BJ (cell line): ENCODE data around the gene NPSR1. TPM values are rescaled to one million over a fixed set of nuclear protein-coding genes. Genes with fewer than 3 reads are reported as not detected.

ENCODE experiments used
- CTCF ChIA-PET: fragments of 350-600 bp; formaldehyde crosslinking; extraction: SDS; loops from one replicate; lab custom pipeline; 2021; ENCODE audit warnings: antibody characterized with exemption, inconsistent platforms; lab: Yijun Ruan, JAX
- POLR2A ChIA-PET: fragments of 300-600 bp; sonication (Branson Sonifier 250); formaldehyde crosslinking; extraction: SDS; loops from one replicate; lab custom pipeline; 2021; ENCODE audit warnings: antibody characterized with exemption; lab: Charles Lee
- DNase-seq: peaks from one replicate; pipeline ENCODE4 v3.0.0-alpha.2; 2011; ENCODE audit warnings: low read depth
- H3K27me3 ChIP-seq: 2 replicates; pipeline ENCODE4 v1.6.0; 2011; ENCODE audit warnings: low read length; ENCODE audit not compliant: control insufficient read depth, insufficient read depth
- H3K36me3 ChIP-seq: 2 replicates; pipeline ENCODE4 v1.5.1; 2011; ENCODE audit warnings: low read length; ENCODE audit not compliant: control insufficient read depth, insufficient read depth
- H3K4me3 ChIP-seq: 2 replicates; pipeline ENCODE4 v1.5.1; 2011; ENCODE audit warnings: low read depth, mild to moderate bottlenecking, control low read depth, low read length
- polyA plus RNA-seq: library from polyadenylated mRNA; depleted of rRNA; stranded (reverse); fragments of >200 nt; gene quantifications from 2 replicates; pipeline ENCODE4 v1.2.3, GENCODE V29; 2011
- small RNA-seq: library from RNA; depleted of rRNA; stranded (forward); fragments of <200 nt; gene quantifications from one replicate; pipeline ENCODE3, GENCODE V24; 2012; ENCODE audit warnings: low replicate concordance, low read depth; ENCODE audit not compliant: insufficient read length
- TF ChIP-seq, protein P1 (sequence below): IDR thresholded peaks from 2 replicates; pipeline ENCODE4 v1.5.1; 2011; ENCODE audit warnings: low read depth, mild to moderate bottlenecking, control low read depth, inconsistent platforms, low read length, moderate library complexity; ENCODE audit not compliant: insufficient read depth

The NPSR1 gene
- polyA plus RNA-seq, 1 experiment = not detected

DNA sequence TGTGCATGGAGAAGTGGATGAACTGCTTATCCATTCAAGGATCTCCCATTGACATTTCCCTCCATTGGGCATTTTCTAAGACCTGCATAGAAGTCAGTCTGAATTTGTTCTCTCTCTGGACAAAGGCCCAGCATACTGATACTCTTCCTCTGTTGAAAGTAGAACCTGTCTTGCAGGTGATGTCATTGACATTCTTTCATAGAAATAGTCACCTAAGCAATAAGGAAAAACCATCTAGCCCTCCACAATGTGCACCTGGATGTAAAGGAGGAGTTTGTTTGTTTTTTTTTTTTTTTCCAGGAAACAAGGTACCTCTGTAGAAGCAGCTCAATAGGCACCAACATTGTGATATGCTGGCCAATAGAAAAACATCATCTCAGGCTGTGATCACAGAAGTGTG, 228.8 kb downstream of the NPSR1 start:
- CTCF ChIA-PET = no interaction called here
- TF ChIP-seq, protein P1, sequence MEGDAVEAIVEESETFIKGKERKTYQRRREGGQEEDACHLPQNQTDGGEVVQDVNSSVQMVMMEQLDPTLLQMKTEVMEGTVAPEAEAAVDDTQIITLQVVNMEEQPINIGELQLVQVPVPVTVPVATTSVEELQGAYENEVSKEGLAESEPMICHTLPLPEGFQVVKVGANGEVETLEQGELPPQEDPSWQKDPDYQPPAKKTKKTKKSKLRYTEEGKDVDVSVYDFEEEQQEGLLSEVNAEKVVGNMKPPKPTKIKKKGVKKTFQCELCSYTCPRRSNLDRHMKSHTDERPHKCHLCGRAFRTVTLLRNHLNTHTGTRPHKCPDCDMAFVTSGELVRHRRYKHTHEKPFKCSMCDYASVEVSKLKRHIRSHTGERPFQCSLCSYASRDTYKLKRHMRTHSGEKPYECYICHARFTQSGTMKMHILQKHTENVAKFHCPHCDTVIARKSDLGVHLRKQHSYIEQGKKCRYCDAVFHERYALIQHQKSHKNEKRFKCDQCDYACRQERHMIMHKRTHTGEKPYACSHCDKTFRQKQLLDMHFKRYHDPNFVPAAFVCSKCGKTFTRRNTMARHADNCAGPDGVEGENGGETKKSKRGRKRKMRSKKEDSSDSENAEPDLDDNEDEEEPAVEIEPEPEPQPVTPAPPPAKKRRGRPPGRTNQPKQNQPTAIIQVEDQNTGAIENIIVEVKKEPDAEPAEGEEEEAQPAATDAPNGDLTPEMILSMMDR = no peak
- no peaks in the 10 kb centered on the region for H3K36me3 ChIP-seq
- POLR2A ChIA-PET = no interaction called here
- DNase-seq = no peak
- H3K4me3 ChIP-seq = no peak overlapping the region
- H3K27me3 ChIP-seq = no peaks in the 10 kb centered on the region

DNA sequence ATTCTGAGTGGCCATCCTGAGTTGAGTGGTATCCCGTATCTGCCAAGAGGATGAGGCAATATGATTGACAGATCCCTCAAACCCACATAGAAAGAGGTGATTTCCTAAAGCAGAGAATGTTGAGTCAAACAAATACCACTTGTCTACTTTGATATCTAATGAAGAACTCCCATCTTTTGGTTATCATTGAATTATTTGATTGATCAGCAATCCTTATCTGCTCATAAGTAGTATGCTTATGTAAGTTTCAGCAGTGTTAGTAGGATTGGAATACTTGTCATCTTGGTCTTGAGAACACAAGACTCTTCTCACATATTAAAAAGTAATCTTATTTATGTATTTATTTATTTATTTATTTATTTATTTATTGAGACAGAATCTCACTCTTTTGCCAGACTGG, 231.9 kb downstream of the NPSR1 start:
- ChIA-PET CTCF (no interaction called here), POLR2A (no interaction called here)
- TF ChIP-seq, protein P1 = no peak
- Histone ChIP-seq H3K4me3 (no peak overlapping the region), H3K27me3 (peaks cover 2% of the 10 kb centered on the region; the same call in 1 of the 2 replicates), H3K36me3 (no peaks in the 10 kb centered on the region)
- DNase-seq = no peak

DNA sequence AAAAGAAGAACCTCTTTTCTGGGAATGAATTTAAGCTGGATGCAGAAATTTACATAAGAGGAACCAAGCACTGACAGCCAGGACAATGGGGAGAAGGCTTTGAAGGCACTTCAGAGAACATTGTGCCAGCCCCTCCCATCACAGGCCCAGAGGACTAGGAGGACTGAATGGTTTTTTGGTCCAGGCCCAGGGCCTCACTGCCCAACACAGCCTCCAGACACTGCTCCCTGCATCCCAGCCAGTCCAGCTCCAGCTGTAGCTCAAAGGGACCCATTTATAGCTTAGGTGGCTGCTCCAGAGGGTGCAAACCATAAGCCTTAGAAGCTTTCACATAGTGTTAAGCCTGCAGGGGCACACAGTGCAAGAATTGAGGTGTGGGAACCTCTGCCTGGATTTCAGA, 237.2 kb downstream of the NPSR1 start:
- Histone ChIP-seq H3K4me3 (no peak overlapping the region), H3K27me3 (peaks cover 2% of the 10 kb centered on the region), H3K36me3 (no peaks in the 10 kb centered on the region)
- TF ChIP-seq, protein P1 = no peak
- ChIA-PET CTCF (no interaction called here), POLR2A (no interaction called here)
- no peak for DNase-seq

Small RNA genes lying within 50 kb of the gene (small RNA-seq; reads per million reads assigned to genes)
- gene RF00322 = not detected
- not detected for gene RN7SL132P
